Lung (tissue), 12 donors: ENCODE measurements around the gene ANKRD13B. TPM values are rescaled to one million over a fixed set of nuclear protein-coding genes. Genes with fewer than 3 reads are reported as not detected.

ENCODE experiments used
- ATAC-seq: fragments of 200-7000 bp; cut with Tn5 transposase; one replicate; pipeline ENCODE4 v1.9.1; 2020; ENCODE audit warnings: moderate number of reproducible peaks; ENCODE audit not compliant: insufficient read depth, low FRiP score
- DNase-seq, 3 donors: peaks; one replicate each; pipeline ENCODE4 v3.0.0-alpha.2; 2013 to 2017
- H3K27ac ChIP-seq, 2 donors: one replicate each; pipeline ENCODE4 v1.5.1; 2013; ENCODE audit warnings: mild to moderate bottlenecking in 2 of 2, moderate library complexity in 2 of 2, control low read depth in 1 of 2, inconsistent platforms in 1 of 2, low read depth in 1 of 2, low read length in 1 of 2
- H3K27me3 ChIP-seq, 3 donors: one replicate each; pipeline ENCODE4 v1.5.1; 2013; ENCODE audit warnings: low read length in 2 of 3; ENCODE audit not compliant: control insufficient read depth in 3 of 3, insufficient read depth in 3 of 3
- H3K36me3 ChIP-seq, 4 donors: one replicate each; pipeline ENCODE4 v1.5.1; 2013; ENCODE audit warnings: low read length in 4 of 4, mild to moderate bottlenecking in 1 of 4, moderate library complexity in 1 of 4; ENCODE audit not compliant: control insufficient read depth in 4 of 4, insufficient read depth in 4 of 4
- H3K4me1 ChIP-seq, 5 donors: one replicate each; pipeline ENCODE4 v1.5.1; 2013; ENCODE audit warnings: low read length in 5 of 5, mild to moderate bottlenecking in 2 of 5, moderate library complexity in 1 of 5; ENCODE audit not compliant: control insufficient read depth in 5 of 5, insufficient read depth in 5 of 5
- H3K4me3 ChIP-seq: one replicate; pipeline ENCODE4 v1.5.1; 2013; ENCODE audit warnings: mild to moderate bottlenecking, control low read depth, moderate library complexity
- H3K9ac ChIP-seq, 2 donors: one replicate each; pipeline ENCODE4 v1.5.1; 2013; ENCODE audit warnings: low read length in 2 of 2, control low read depth in 1 of 2; ENCODE audit not compliant: insufficient read depth in 1 of 2
- H3K9me3 ChIP-seq, 4 donors: one replicate each; pipeline ENCODE4 v1.5.1; 2013; ENCODE audit warnings: low read length in 3 of 4, mild to moderate bottlenecking in 1 of 4, moderate library complexity in 1 of 4; ENCODE audit not compliant: control insufficient read depth in 4 of 4, insufficient read depth in 3 of 4
- WGBS, 2 donors: extraction: QIAGEN DNeasy Blood & Tissue Kit; methylation state at CpG; one replicate each; pipeline ENCODE4 v1.1.7; 2013; 5-methylcytosine and 5-hydroxymethylcytosine counted together
- polyA plus RNA-seq, 2 donors: library from polyadenylated mRNA; stranded (reverse); fragments of 200-250 nt; gene quantifications; one replicate each; pipeline ENCODE4 v1.2.1, GENCODE V29; 2013
- total RNA-seq, 2 donors: library from RNA; depleted of rRNA in 1 of 2; stranded (reverse); fragments of >200 nt in 1 of 2; gene quantifications; one replicate each; pipeline ENCODE4 v1.2.1, GENCODE V29; 2014 to 2021
- TF ChIP-seq, protein P1 (sequence below): IDR thresholded peaks from 2 replicates; pipeline ENCODE4 v1.5.1; 2012; ENCODE audit warnings: mild to moderate bottlenecking; ENCODE audit errors: control extremely low read depth, extremely low read depth
- donor health status: control.
- donor health status: control.
- donor health status: Bipolar disorder and iron deficiency.
- donor health status: healthy.
- donor health status: DM: yes; HTN: yes; CAD: no.

Gene ANKRD13B
- total and polyA plus RNA-seq, 4 donors = 2.7 to 6.9 (median 4.9) TPM

- no peak overlapping the region for H3K4me3 ChIP-seq
- H3K9me3 ChIP-seq = no peaks in the 10 kb centered on the region
- peaks cover 0 to 2% (median 0%) of the 10 kb centered on the region in 4 donors for H3K36me3 ChIP-seq
- TF ChIP-seq, protein P1, sequence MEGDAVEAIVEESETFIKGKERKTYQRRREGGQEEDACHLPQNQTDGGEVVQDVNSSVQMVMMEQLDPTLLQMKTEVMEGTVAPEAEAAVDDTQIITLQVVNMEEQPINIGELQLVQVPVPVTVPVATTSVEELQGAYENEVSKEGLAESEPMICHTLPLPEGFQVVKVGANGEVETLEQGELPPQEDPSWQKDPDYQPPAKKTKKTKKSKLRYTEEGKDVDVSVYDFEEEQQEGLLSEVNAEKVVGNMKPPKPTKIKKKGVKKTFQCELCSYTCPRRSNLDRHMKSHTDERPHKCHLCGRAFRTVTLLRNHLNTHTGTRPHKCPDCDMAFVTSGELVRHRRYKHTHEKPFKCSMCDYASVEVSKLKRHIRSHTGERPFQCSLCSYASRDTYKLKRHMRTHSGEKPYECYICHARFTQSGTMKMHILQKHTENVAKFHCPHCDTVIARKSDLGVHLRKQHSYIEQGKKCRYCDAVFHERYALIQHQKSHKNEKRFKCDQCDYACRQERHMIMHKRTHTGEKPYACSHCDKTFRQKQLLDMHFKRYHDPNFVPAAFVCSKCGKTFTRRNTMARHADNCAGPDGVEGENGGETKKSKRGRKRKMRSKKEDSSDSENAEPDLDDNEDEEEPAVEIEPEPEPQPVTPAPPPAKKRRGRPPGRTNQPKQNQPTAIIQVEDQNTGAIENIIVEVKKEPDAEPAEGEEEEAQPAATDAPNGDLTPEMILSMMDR = no peak
- ATAC-seq (no peak), DNase-seq (no peak)
- peaks cover 2 to 44% (median 16%) of the 10 kb centered on the region in 5 donors for H3K4me1 ChIP-seq
- no peak overlapping the region for H3K9ac ChIP-seq
- peak overlapping the region; percentile 7 to 88 for H3K27ac ChIP-seq
- H3K27me3 ChIP-seq = no peaks in the 10 kb centered on the region
- 66 to 86% methylated on average over 2 of the region's 2 CpGs for WGBS, 2 donors
Observed at GRCh38 chr17:29642171-29642611, 49.3 kb downstream of the ANKRD13B start.

DNA sequence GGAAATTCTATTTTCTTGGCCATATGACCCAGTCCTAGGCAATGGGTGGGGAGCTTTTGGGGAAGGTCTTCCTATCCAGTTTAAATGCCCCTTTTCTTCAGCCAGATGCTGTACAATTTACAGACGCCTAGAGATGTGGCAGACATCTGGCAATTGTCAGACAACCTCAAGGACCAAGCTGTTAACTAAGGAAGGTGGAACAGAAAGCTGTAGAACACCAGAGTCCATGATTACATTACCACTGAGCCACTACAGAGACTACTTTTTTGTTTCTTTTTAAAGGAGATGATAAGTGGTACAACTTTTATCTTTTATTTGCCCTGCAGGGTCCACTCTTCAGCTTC lies 50.9 kb downstream of the ANKRD13B start:
- no peak for DNase-seq
- Histone ChIP-seq H3K36me3 (peaks cover 0 to 4% (median 2%) of the 10 kb centered on the region in 4 donors), H3K27ac (peak overlapping the region; percentile 83 to 88), H3K9me3 (no peaks in the 10 kb centered on the region), H3K4me1 (peaks cover 2 to 44% (median 14%) of the 10 kb centered on the region in 5 donors), H3K4me3 (no peak overlapping the region), H3K9ac (no peak overlapping the region), H3K27me3 (no peaks in the 10 kb centered on the region)
- no peak for ATAC-seq
- 81 to 88% methylated on average over 1 of the region's 1 CpG for WGBS, 2 donors
- TF ChIP-seq, protein P1 = no peak

DNA sequence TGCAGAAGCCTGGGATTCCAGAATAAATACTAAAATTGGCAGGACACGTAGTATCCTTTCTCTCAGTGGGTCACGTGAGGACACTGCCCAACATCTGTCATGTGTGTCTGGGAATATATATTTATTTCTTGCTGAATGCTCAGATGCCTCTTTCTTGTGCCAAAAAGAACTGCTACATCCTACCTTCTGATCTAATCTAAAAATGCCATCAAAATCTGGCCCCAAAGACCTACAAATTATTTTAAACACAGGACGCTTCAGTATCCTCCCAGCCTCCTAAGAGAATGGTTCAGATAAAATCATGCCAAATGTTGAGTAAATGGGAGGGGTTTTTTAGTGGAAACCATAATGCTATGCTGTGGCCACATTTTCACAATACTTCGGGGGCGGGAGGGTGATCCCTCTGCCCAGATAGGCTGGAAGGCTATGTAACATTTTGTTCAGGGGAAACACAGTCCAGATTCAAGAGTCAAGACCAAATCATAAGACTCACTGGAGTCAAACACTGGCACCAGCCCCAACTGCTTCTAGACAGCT lies 52.7 kb downstream of the ANKRD13B start:
- Histone ChIP-seq H3K9ac (no peak overlapping the region), H3K9me3 (no peaks in the 10 kb centered on the region), H3K36me3 (peaks cover 0 to 7% (median 3%) of the 10 kb centered on the region in 4 donors), H3K27me3 (no peaks in the 10 kb centered on the region), H3K4me1 (peaks cover 2 to 41% (median 12%) of the 10 kb centered on the region in 5 donors), H3K27ac (peak overlapping the region; percentile 70 to 77), H3K4me3 (no peak overlapping the region)
- TF ChIP-seq, protein P1 = no peak
- 39 to 43% methylated on average over 5 of the region's 5 CpGs for WGBS, 2 donors
- peak in 2 of 3 donors; percentile 57 to 65 for DNase-seq
- peak; percentile 63 for ATAC-seq

DNA sequence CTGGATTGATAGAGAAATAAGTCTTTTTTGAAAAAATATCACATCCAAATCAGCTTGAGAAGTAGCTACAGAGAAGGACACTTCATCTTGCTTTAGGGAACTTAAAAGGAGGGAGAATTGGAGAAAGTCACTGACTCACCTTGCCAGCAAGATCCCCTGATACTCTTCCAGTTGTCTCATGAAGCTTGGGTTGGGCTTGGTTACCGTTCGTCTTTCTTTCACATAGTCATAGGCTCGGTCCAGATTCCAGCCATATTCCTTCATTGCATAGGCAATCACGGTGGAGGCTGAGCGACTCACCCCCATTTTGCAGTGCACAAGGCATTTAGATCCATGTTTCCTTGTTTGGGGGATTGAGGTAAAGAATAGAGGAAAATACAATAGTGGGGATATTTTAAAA lies 55.1 kb downstream of the ANKRD13B start:
- no peak for ATAC-seq
- no peaks in the 10 kb centered on the region for H3K27me3 ChIP-seq
- H3K36me3 ChIP-seq = peaks cover 0 to 17% (median 3%) of the 10 kb centered on the region in 4 donors
- DNase-seq = no peak
- TF ChIP-seq, protein P1 = no peak
- no peak overlapping the region for H3K4me3 ChIP-seq
- peaks cover 2 to 21% (median 7%) of the 10 kb centered on the region in 5 donors for H3K4me1 ChIP-seq
- H3K9me3 ChIP-seq = no peaks in the 10 kb centered on the region
- H3K27ac ChIP-seq = no peak overlapping the region
- WGBS, 2 donors = 96 to 98% methylated on average over 5 of the region's 5 CpGs
- H3K9ac ChIP-seq = no peak overlapping the region
